ENCODE data around the gene ZNF668. TPM values are rescaled to one million over a fixed set of nuclear protein-coding genes. Genes with fewer than 3 reads are reported as not detected.

Gene ZNF668
- total and polyA plus RNA-seq, 2 experiments from 2014 or later: 6.2 to 13.1 TPM

- TF ChIP-seq CTCF (conservative IDR thresholded peaks at IDR 0.05; ENCODE audit: low read depth in 2 of 2) (no peak), JUNB (IDR thresholded peaks at IDR 0.05; ENCODE audit: unreplicated experiment) (no peak), ZNF114 (CRISPR knock-in tag; IDR thresholded peaks at IDR 0.05) (no peak)
These were observed 21.9 kb downstream of the ZNF668 start (continued) for GRCh38 chr16:31052114-31052513.

- peak; percentile 79 for DNase-seq (ENCODE audit: low spot score)
- Histone ChIP-seq H3K4me3 (no peak overlapping the region), H4K20me1 (replicated peaks; ENCODE audit: insufficient read depth) (no peaks in the 10 kb centered on the region), H3F3A (replicated peaks; ENCODE audit: low read depth) (no peaks in the 10 kb centered on the region), H3K79me2 (replicated peaks; ENCODE audit: insufficient read depth) (no peaks in the 10 kb centered on the region), H3K4me2 (no peak overlapping the region), H3K27me3 (ENCODE audit: insufficient read depth) (no peaks in the 10 kb centered on the region), H3K27ac (ENCODE audit: low read depth) (no peak overlapping the region), H3K4me1 (ENCODE audit: insufficient read depth) (peaks cover 3% of the 10 kb centered on the region; the same call in 1 of the 2 replicates), H3K9me2 (ENCODE audit: insufficient read depth) (no peaks in the 10 kb centered on the region), H2AFZ (no peak overlapping the region), H3K36me3 (ENCODE audit: insufficient read depth) (no peaks in the 10 kb centered on the region)
- peaks cover 13% of the 10 kb centered on the region; the same call in 2 of the 3 replicates for H3K4me1 Mint-ChIP-seq
- H3K36me3 Mint-ChIP-seq (ENCODE audit: low read depth): no peaks in the 10 kb centered on the region
- no peak overlapping the region for H3K4me3 Mint-ChIP-seq
- no peak overlapping the region for H3K27ac Mint-ChIP-seq
- H3K27me3 Mint-ChIP-seq (ENCODE audit: insufficient read depth, low read depth, poor library complexity): peaks cover 11% of the 10 kb centered on the region
- ATAC-seq: peak; percentile 96
- H3K9me3 Mint-ChIP-seq: no peaks in the 10 kb centered on the region
- no peak for TF ChIP-seq EZH2 (IDR thresholded peaks at IDR 0.05; ENCODE audit: low read depth, unreplicated experiment)
- no peak for TF ChIP-seq ZNF462 (CRISPR knock-in tag; IDR thresholded peaks at IDR 0.05)
- no peak for TF ChIP-seq STAT1 (IDR thresholded peaks at IDR 0.05; ENCODE audit: unreplicated experiment)
- TF ChIP-seq ETS1 (IDR thresholded peaks at IDR 0.05): no peak
- TF ChIP-seq JUNB (IDR thresholded peaks at IDR 0.05; ENCODE audit: unreplicated experiment): no peak
- no peak for TF ChIP-seq ZNF331 (CRISPR knock-in tag; IDR thresholded peaks at IDR 0.05; ENCODE audit: low read depth)
- TF ChIP-seq REST (IDR thresholded peaks at IDR 0.05; ENCODE audit: unreplicated experiment): no peak
- TF ChIP-seq NANOG (IDR thresholded peaks at IDR 0.05; ENCODE audit: borderline replicate concordance): no peak
- TF ChIP-seq POLR2AphosphoS5 (IDR thresholded peaks at IDR 0.05; ENCODE audit: low read depth): no peak
These were observed 23.6 kb downstream of the ZNF668 start for GRCh38 chr16:31050280-31051030.
